Measurements from ENCODE around the gene RNF151.

The RNF151 gene

DNA sequence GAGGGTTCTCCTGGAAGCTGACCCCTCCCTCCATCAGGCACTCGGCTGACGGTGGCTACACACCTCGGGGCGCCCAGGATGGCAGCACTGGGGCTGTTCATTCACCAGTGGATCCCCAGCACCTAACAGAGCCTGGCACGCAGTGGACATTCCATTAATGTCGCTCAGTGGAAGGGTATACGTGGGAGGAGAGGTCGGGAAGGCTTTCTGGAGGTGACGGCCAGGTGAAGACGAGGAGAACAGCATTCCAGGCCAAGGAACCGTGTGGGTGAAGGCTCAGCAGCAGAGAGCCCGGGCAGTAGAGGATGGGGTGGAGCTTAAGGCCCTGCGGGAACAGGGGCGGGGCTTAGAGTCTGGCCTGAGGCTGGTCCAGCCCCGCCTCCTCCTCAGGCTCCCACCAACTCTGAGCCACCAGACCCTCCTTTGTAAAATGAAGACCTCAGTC is 45.9 kb upstream of the RNF151 start:
- in situ Hi-C loops (cut with MboI; ENCODE audit: low sequenced_read_pairs, unreplicated experiment) = no loop called here
- no peak for DNase-seq (ENCODE audit: low spot score)
- TF ChIP-seq, protein P1, sequence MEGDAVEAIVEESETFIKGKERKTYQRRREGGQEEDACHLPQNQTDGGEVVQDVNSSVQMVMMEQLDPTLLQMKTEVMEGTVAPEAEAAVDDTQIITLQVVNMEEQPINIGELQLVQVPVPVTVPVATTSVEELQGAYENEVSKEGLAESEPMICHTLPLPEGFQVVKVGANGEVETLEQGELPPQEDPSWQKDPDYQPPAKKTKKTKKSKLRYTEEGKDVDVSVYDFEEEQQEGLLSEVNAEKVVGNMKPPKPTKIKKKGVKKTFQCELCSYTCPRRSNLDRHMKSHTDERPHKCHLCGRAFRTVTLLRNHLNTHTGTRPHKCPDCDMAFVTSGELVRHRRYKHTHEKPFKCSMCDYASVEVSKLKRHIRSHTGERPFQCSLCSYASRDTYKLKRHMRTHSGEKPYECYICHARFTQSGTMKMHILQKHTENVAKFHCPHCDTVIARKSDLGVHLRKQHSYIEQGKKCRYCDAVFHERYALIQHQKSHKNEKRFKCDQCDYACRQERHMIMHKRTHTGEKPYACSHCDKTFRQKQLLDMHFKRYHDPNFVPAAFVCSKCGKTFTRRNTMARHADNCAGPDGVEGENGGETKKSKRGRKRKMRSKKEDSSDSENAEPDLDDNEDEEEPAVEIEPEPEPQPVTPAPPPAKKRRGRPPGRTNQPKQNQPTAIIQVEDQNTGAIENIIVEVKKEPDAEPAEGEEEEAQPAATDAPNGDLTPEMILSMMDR (IDR thresholded peaks at IDR 0.05; ENCODE audit: borderline replicate concordance, control extremely low read depth, extremely low read depth, insufficient read depth, missing control alignments) = no peak

DNA sequence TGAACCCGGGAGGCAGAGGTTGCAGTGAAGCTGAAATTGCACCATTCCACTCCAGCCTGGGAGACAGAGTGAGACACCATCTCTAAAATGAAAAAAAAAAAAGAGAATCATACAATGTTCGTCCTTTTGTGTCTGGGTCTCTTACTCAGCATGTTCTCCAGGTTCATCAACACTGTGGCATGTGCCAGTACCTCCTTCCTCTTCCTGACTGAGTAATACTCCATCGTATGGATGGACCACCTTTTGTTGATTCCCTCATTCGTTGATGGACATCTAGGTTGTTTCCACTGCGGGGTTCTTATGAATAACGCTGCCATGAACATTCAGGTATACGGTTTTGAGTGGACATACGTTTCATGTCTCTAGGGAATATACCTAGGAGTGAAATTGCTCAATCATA is 44.3 kb upstream of the RNF151 start:
- DNase-seq (ENCODE audit: low spot score) = no peak
- TF ChIP-seq, protein P1 (IDR thresholded peaks at IDR 0.05; ENCODE audit: borderline replicate concordance, control extremely low read depth, extremely low read depth, insufficient read depth, missing control alignments) = no peak
- in situ Hi-C loops (cut with MboI; ENCODE audit: low sequenced_read_pairs, unreplicated experiment) = no loop called here

DNA sequence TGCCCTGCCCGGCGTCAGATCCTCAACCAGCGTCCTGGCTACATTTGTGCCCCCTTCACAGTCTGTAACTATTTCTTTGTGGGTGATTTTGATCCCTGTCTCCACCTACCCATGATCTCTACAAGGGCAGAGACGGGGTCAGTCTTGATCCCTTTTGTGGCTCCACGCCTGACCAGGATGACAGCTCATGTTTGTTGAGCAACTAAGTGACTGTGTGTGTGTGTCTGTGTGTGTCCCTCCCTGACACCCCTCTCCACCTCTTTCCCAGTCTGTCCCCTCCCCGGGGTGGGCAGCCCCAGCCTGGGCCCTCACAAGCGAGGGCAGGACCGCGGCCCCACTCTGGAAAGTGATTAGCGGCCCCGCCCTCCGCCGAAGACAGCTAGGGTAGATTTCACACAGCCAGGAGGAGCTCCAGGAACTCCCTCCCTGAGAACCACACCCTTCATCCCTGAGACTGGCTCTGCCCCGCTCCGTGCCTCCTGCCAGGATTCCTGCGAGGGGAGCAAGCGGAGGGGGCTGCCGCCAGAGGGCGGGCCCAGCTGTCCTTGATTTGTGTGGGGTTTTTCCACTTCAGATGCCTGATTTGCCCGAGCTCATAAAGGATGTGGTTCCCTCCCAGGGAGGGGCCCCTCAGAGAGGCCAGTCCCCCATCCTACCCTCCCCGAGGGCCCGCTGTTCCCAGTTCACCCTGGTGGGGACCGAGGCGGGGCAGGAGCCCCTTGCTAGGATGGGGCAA is 43.2 kb upstream of the RNF151 start:
- TF ChIP-seq, protein P1 (IDR thresholded peaks at IDR 0.05; ENCODE audit: borderline replicate concordance, control extremely low read depth, extremely low read depth, insufficient read depth, missing control alignments) = peak; percentile 1
- in situ Hi-C loops (cut with MboI; ENCODE audit: low sequenced_read_pairs, unreplicated experiment) = no loop called here
- DNase-seq (ENCODE audit: low spot score) = no peak

DNA sequence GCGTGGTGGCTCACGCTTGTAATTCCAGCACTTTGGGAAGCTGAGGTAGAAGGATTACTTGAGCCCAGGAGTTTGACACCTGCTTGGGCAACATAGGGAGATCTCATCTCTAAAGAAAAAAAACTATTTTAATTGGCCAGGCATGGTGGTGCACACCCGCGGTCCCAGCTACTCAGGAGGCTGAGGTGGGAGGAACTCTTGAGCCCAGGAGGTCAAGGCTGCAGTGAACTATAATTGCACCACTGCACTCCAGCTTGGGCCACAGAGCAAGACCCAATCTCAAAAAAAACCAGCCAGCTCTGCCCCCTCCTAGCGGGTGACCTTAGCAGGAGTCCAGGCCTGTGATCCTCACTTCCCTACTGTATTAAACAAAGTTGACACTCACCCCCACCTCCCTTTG is 42.6 kb upstream of the RNF151 start:
- in situ Hi-C loops (cut with MboI; ENCODE audit: low sequenced_read_pairs, unreplicated experiment) = no loop called here
- TF ChIP-seq, protein P1 (IDR thresholded peaks at IDR 0.05; ENCODE audit: borderline replicate concordance, control extremely low read depth, extremely low read depth, insufficient read depth, missing control alignments) = no peak
- no peak for DNase-seq (ENCODE audit: low spot score)

DNA sequence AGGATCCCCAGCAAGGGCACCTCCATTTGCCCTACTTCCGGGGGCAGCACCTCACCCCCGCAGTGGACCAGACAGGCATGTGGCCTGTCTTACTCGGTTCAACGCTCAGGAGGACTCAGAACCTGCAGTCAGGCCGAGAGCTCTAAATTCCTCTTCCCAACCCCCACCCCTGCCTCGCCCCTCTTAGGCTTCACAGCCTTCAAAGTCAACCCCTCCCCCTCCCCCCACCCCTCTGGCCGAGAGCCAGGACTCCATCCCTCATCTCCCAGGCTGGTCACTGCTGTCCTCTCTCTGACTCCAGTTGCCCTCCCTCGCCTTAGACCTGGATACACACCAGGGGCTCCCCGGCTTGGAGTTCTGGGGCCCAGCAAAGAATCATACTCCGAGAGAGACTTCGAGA is 40.4 kb upstream of the RNF151 start:
- in situ Hi-C loops (cut with MboI; ENCODE audit: low sequenced_read_pairs, unreplicated experiment) = no loop called here
- no peak for DNase-seq (ENCODE audit: low spot score)
- TF ChIP-seq, protein P1 (IDR thresholded peaks at IDR 0.05; ENCODE audit: borderline replicate concordance, control extremely low read depth, extremely low read depth, insufficient read depth, missing control alignments) = no peak

DNA sequence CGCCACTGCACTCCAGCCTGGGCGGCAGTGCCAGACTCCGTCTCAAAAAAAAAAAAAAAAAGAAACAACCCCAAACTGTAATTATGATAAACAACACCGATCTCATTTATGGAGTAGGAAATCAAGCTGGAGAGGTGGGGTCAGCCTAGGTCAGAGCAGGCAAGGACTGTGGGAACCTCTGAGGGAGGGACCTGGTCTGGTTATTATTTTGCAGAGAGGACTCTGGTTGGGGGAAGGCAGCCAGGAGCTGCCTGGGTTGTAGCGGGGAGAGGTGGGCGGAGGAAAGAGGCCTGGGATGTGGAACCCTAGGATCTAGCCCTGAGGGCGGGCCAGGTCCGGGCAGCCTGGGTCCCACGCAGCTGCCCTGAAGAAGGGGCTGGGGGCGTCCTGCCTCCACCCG is 37.6 kb upstream of the RNF151 start:
- in situ Hi-C loops (cut with MboI; ENCODE audit: low sequenced_read_pairs, unreplicated experiment) = no loop called here
- TF ChIP-seq, protein P1 (IDR thresholded peaks at IDR 0.05; ENCODE audit: borderline replicate concordance, control extremely low read depth, extremely low read depth, insufficient read depth, missing control alignments) = no peak
- peak; percentile 68 for DNase-seq (ENCODE audit: low spot score)
